Right renal pelvis (tissue), 4 donors: ENCODE data around the gene ZBTB46. TPM values are rescaled to one million over a fixed set of nuclear protein-coding genes. Genes with fewer than 3 reads are reported as not detected.
"Not testable (repeated sequence)": the region's sequence is repeated elsewhere in the genome, so short reads cannot be mapped to it uniquely, and the experiment has no call there.

Source experiments
- DNase-seq, 4 donors: peaks; one replicate each; pipeline ENCODE4 v3.0.0-alpha.2; 2013; ENCODE audit warnings: low read depth in 4 of 4, low spot score in 3 of 4, missing footprints in 1 of 4
- polyA plus RNA-seq, 4 donors: library from polyadenylated mRNA; unstranded; fragments of 120-200 nt; gene quantifications; one replicate each; pipeline ENCODE4 v1.2.1, GENCODE V29; 2013; ENCODE audit not compliant: insufficient read length in 4 of 4

ZBTB46 gene
- polyA plus RNA-seq, 4 donors = 16.7 to 20.1 (median 18.0) TPM

DNA sequence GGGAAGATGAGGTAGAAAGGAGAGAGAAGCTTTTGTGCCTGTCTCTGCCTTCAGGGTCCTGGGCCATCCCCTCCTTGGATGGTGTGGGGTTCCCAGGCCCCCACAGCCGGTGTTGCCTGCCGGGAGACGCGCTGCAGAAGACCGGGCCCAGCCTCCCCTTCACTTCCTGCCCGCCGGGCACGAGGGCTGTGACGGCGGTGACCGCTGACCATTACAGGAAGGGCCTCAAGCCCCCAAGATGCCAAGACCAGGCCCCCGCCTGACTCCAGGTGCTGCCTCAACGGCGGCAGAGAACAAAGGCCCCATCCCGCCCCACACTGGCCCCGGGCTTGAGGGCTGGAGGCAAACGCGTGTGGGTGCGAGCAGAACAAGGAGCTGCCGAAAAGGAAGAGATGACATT, 38.2 kb downstream of the ZBTB46 start:
- DNase-seq = no peak

DNA sequence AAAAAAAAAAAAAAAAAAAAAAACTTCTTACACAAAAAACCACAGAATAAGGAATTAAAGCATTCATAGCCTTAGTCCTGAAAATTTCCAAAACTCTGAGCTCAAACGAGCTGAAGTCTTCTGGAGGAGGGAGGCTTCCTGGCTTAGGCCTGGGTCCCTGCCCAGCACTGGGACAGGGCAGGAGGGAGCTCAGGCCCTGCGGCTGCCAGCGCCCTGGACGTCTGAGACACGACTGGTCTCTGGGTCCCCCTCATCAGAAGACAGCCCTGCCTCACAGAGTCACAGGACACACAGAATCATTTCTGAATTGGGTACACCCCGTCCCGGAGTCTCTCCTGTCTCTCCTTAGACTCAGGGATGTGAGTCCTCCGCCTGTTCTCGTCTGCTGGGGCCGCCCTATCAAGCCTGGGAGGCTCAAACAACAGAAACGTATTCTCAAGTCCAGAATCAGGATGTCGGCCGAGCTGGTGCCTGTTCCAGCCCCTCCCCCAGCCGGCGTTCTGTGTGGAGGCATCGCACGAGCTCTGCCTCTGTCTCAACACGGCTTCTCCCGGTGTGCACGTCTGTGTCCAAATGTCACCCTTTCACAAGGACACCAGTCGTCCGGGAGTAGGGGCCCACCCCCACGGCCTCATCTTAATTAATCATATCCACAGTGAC, 39.4 kb downstream of the ZBTB46 start:
- no peak for DNase-seq

DNA sequence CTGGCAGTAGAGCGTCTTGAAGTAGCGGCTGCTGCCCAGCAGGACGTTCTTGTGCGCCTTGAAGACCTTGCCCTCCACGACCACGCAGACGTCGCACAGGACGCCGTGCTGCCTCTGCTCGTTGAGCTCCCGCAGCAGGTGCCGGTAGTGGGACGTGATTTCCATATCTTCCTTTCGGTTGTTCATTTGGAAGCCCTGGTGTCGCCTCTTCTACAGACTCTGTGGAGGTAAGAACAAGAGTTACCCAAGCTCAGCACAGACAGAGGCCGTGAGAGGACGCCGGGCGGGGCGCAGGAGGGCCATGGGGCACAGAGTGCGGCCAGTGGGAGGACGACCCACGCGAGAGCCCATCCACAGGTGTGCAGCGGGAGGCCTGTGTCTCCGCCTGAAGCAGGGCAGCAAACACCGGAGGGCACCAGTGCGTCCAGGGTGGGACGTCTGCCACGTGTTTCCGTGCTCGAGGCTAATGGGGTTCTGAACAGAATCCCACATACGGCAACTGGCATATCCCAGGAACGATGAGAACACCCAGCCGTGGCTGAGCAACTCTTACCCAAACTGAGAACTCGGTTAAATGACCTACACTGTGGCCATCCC, 40.4 kb downstream of the ZBTB46 start:
- no peak for DNase-seq

DNA sequence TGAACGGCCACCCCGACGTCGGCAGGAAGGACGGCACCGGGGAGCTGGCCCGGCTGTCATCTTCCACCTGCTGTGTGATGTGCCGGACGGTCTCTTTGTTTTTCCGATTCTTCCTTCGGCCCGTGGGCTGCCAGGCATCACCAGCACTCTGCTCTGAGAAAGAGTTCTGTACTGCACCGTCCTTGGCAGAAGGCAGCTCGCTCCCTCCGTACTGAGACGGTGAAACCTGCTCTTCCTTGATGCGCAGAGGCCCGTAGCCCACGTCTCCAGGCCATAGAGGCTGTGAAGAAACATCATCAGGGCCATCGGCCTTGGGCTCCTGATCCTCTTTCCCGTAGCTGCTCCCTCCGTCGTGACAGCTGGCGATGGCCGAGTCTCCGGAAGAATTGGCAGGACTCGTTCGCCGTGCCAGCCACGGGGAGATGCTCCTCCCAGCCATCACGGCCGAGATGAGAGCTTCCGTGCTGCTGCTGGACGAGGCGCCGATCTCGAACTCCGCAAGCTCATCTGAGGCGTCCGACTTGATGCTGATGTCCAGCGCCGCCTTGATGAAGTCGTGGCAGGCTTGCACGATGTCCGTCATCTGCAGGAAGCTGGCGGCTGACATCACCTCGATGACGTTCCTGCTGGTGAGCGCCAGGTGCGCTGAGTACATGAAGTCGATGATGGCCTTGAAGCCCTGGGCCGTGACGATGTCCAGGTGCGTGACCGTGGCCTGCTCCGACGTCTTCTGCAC, 41.1 kb downstream of the ZBTB46 start:
- no peak for DNase-seq

DNA sequence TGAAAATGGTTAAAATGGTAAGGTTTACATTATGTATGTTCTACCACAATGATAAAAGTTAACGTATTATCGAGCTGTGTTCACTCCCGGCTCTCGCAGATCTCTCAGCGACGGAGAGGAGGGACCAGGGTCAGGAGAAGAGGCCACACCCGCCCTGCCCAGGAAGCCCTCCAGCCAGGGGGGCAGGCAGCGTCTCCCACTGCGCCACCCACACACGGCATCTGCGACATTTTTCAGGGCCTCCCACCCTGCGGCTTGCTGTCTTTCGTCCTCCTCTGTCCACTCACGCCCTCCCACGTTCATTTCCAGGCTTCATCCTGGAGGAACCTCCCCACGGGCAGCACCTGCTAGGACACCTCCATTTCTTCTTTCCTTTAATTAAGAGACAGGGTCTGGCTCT, 43.3 kb downstream of the ZBTB46 start:
- DNase-seq = no peak

DNA sequence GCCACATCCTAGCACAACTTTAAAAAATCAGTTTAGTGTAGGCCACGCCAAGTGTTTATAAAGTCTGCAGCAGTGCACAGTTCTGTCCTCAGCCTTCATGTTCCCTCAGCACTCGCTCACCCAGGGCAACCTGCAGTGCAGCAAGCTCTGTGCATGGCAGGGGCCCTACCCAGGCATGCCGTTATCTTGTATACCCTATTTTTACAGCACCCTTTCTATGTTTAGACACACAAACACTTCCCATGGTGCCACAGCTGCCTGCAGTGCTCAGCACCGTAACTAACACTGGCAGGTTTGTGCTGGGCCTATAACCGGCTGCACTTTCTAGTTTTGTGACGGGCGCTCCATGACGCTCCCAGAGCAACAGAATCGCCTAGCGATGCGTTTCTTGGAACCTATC, 43.8 kb downstream of the ZBTB46 start:
- no peak for DNase-seq

DNA sequence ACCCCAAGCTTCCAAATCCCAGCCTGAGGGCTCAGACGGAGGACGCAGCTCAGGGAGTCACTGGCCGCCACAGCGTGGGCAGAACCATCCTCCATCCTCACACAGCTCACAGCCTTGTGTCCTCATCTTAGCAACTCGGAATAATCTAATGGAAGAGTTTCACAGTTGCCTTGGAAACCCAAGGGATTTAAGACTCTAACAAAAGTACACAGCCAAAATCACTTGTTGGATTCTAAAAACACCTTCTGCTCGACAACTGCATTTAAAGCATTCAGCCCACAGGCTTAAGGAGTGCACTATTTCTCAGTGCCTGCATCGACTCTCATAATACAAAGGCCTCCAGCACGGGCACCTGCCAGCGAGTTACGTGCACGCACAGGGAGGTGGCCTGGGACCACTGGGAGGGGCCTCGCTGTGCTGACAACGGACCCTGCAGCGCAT, 45.4 kb downstream of the ZBTB46 start:
- no peak for DNase-seq

DNA sequence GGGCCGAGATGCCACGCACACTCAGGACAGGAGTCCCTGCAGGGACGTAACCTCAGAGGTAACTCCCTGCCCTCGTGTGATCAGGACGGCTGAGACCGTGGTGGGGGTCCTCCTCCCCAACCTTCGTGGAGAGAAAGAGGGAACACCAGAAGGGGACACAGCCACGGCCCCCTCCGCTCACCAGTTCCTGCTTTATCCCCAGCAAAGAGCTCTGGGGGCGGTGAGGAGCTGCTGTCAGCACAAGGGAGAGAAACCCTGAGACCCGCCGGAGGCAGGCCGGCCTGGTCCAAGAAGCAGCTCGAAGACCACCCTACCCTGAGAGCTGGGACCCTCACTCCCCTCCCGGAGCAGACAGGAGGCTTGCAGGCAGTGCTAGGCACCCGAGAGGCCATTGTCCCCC, 47.1 kb downstream of the ZBTB46 start:
- DNase-seq = no peak

DNA sequence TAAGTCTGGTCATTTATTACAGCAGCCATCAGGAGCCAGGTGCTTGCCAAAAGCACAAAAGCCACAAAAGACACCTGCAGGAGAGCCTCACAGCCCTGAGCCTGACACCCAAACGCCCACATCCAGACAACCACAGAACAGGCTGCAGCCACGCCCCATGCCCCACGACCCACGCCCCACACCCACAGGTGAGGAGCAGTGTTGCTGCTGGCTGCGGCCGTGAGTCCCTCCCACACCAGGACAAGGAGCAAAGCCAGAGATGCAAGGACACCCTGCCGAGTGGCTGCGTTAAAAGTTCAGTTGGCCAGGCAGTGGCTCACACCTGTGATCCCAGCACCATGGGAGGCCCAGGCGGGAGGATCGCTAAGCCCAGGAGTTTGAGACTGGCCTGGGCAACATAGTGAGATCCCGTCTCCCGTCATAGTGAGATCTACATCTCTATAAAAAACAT, 48.5 kb downstream of the ZBTB46 start:
- no peak for DNase-seq

DNA sequence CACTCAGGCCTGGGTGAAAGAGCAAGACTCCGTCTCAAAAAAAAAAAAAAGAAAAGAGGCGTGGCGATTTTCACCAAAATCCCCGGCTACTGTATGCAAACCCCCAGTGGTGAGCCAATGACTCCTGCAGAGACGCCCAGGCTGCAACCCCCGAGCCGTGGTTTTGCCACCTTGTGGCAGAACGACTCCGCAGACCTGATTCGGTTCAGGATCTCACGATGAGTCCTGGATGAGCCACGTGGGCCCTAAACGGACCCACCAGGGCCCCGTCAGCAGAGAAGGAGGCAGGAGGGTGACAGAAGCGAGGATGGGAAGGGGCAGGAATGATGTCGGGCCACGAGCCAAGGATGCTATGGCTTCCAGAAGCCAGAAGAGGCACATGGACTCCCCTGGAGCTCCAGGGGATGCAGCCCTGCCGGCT, 49.0 kb downstream of the ZBTB46 start:
- no peak for DNase-seq

DNA sequence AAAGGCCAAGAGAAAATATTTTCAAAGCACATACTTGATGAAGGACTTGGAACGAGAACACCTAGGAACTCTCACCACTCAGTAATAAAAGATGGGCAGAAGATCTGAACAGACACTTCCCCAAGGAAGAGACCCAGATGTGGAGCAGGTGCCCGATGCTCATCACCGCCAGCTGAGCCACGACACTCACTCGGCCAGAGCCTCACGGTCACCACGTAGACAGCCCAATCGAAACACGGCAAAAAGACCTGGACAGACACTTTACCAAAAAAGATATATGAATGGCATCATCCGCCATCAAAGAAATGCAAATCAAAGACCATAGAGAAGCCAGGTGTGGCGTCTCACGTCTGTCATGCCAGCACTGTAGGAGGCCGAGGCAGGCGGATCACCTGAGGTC, 49.9 kb downstream of the ZBTB46 start:
- no peak for DNase-seq

DNA sequence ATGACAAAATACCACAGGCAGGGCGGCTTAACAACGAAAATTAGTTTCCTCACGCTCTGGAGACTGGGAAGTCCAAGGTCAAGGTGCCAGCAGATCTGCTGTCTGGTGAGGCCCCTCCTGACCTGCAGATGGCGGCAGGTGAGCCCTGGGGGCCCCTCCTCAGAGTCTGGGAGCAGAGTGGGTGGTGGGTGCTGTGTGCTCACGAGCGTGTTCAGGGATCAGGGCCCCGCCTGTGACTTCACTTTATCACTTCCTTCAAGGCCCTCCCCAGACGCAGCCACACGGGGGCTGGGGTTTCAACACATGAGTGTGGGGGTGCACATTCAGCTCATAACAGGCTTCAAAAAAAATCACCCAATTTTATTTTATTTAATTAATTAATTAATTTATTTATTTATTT, 52.2 kb downstream of the ZBTB46 start:
- no peak for DNase-seq

DNA sequence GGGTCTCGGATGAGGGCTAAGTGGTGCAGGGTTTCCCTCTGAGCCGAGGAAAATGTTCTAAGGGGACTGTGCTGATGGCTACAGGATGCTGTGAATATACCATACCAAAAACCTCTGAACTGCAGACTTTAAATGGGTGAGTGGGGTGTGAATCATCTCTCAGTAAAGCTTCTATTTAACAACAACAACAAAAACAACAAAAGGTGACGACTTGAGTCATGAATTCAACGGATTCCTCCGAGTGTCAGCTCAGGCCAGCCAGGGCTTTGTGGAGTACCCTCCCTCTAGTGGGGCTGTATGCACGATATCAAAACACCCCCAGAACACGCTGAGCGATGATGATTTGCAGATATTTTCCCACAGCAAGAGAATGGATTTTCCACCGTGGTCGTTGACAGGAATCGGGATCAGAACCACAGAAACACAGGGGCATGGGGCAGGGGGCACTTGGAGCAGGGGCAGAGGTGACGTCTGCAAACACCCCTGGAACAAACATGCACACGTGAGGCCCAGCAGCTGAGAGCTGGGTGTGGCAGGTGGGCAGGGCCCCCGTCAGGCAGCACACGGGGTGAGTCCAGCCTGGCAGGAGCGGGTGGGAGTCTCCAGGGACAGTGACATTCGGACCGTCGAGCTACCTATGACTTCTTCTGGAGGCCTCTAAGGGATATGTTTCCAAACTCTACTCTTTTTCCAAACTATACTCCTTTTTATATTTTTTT, 52.9 kb downstream of the ZBTB46 start:
- no peak for DNase-seq

DNA sequence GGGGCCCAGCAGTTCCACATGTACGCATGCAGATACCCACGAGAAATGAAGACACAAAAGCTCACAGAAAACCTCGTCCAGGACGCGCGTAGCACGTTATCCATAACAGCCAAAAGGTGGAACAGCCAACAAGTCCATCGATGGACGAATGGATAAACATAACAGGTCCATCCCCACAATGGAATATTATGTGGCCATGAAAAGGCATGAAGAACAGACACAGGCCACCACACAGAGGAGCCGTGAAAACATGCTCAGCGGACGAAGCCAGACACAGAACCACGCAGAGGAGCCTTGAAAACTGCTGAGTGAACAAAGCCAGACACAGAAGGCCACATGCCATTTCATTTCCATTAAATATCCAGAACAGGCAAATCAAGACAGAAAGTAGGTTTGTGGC, 53.5 kb downstream of the ZBTB46 start:
- no peak for DNase-seq

DNA sequence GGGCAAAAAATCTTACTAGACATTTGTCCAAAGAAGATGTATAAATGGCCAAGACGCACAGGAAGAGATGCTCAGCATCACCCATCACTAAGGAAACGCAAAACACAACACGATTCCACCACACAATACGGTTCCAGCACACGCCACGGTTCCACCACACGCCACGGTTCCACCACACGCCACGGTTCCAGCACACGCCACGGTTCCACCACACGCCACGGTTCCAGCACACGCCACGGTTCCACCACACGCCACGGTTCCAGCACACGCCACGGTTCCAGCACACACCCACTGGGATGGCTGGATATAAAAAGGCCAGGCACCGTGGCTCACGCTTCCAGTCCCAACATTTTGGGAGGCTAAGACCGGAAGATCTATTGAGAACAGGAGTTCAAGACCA, 54.2 kb downstream of the ZBTB46 start:
- not testable (repeated sequence) for DNase-seq

DNA sequence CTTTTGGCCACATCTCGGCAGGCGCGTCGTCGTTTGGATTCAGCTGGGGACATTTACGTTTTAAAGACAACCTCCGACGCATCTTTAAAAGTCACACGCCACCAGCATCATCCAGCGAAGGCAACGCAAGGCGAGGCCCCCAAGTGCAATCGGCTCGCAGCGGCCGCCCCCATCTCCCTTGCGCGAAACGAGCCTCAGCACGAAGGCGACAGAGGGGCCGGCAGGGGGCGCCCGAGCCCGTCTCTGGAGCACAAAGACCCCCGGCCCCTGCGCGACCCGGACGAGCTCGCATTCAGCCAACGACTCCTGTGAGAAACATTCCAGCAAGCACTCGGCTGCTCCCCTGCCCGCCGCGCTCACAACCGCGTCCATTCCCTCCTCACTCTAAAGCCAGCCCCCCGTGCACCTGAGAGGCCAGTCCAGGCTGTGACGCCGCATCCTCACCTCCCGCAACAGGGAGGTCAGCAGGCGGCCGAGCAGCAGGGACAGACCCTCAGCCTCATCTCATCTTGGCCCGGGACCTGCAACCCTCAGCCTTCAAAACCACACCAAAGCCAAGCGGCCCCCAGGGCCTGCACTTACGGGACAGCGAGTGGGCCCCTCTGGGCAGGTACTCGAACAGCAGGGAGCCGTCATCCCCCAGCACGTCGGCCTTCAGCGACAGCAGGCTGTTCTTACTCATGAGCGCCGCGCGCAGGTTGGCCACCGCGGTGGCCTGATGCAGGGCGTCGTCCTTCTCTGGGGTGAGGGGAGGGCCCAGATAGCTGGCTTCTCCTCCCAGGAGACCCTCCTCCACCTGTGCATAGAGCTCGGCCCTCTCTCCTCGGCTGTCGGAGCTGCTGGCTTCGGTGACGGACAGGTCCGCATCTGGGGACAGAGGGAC, 55.7 kb downstream of the ZBTB46 start:
- DNase-seq = peak; percentile 69 to 78 (median 74)

DNA sequence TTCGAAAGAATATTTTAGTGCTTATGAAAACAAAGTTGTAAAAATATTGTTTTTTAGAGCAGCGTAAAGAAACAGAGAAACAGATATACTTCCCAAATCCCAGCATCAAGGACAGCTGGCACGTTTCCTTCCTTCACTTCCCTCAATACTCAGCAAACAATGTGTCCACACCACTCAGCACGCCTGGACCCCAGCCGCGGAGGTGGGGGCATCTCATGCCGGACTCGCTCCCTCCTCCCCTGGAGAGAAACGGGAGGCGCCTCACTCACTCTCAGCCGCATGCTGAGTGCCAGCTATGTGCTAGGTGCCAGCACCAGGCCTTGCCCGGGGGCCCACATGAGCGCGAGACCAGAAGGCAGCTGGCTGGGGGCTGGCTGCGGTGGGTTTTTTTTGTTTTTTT, 56.8 kb downstream of the ZBTB46 start:
- no peak for DNase-seq

DNA sequence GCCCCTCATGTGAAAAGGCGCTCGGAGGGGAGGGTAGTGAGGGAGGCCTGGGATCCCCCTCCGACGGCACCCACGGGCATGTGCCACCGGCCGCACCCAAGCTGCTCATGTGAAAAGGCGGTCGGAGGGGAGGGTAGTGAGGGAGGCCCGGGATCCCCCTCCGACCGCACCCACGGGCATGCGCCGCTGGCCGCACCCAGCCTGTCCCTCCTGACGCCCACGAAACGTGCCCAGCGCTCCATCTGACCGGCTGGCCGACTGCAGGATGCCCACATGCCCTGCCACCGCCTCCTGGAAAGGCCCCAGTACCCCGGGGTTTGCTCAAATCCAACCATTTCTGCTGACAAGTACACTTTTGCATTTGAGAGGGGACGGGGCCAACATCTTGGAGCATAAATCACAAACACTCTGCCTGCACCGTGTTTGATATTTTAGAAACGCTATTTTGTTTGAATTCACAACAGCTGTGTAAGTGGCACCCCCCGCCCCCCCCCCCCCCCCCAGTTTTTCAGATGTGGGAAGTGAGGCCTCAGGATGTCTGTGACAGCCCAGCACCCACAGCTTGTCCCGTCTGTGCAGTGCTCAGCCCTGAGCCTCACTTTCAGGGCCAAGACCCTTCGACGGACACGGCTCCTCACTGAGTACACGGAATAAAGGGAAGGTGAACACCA, 57.4 kb downstream of the ZBTB46 start:
- no peak for DNase-seq

DNA sequence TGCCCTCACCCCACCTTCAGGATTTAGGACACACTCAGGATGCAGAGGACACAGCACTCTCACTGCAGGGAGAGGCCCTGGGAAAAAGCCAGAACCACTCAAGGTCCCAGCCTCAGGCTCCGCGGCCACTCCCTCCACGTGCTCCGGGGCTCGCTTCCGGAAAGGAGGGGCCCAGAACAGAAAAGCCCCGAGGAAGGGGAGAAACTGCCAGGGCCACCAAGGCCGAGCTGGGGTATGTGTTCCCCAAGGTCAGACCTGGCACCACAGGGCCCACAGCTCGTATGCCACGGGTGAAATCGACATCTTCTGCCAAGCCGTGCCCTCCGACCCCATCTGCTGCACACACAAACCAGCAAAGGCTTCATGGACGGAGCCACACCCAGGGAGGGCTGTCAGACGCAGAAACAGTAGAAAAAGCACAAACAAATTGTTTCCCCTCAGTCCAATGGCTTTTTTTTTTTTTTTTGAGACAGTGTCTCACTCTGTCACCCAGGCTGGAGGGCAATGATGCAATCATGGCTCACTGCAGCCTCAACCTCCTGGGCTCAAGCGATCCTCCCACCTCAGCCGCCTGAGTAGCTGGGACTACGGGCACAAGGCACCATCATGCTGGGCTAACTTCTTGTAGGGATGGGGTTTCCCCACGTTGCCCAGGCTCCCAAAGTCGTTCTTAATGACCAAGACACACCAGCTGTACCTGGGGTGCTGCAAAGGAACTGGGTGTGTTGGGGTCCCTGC, 58.1 kb downstream of the ZBTB46 start:
- DNase-seq = no peak
